ENCODE data around the gene FTH1. TPM values are rescaled to one million over a fixed set of nuclear protein-coding genes. Genes with fewer than 3 reads are reported as not detected.

FTH1 gene
- total RNA-seq, 1 donor from 2014 or later: 2,305 TPM

GRCh38 chr11:61923166-61924063, 44.0 kb downstream of the FTH1 start:
- ATAC-seq: peak; percentile 84
- intact Hi-C loops (cut with micrococcal nuclease): no loop called here
- peak; percentile 84 for DNase-seq

GRCh38 chr11:61922539-61922938, 44.9 kb downstream of the FTH1 start:
- DNase-seq (peak; percentile 87), ATAC-seq (peak; percentile 79)
- intact Hi-C loops (cut with micrococcal nuclease): no loop called here

GRCh38 chr11:61921446-61921845, 46.0 kb downstream of the FTH1 start:
- no peak for ATAC-seq
- no peak for DNase-seq
- intact Hi-C loops (cut with micrococcal nuclease): no loop called here

GRCh38 chr11:61919705-61920631, 47.5 kb downstream of the FTH1 start:
- intact Hi-C loops (cut with micrococcal nuclease): no loop called here
- ATAC-seq: no peak

GRCh38 chr11:61918938-61919704, 48.3 kb downstream of the FTH1 start:
- intact Hi-C loops (cut with micrococcal nuclease): no loop called here
- ATAC-seq (peak; percentile 24), DNase-seq (peak; percentile 70)

More at GRCh38 chr11:61919705-61920631, 47.5 kb downstream of the FTH1 start:
- peak; percentile 37 for DNase-seq

GRCh38 chr11:61918251-61918937, 49.0 kb downstream of the FTH1 start:
- intact Hi-C loops (cut with micrococcal nuclease): no loop called here
- ATAC-seq (no peak), DNase-seq (no peak)

- ATAC-seq: peak; percentile 84
- intact Hi-C loops (cut with micrococcal nuclease): no loop called here
- peak; percentile 89 for DNase-seq
These were observed 49.9 kb downstream of the FTH1 start, which contains the start of gene RAB3IL1 for GRCh38 chr11:61917334-61918109. RAB3IL1 (minus strand) TSS chr11:61917566; CDS start chr11:61917367, 199 bp downstream.

- intact Hi-C loops (cut with micrococcal nuclease): no loop called here
- ATAC-seq (no peak), DNase-seq (peak; percentile 39)
These were observed 50.6 kb downstream of the FTH1 start for GRCh38 chr11:61916737-61917333.

- DNase-seq: peak; percentile 14
- no peak for ATAC-seq
- intact Hi-C loops (cut with micrococcal nuclease): no loop called here
These were observed 52.8 kb downstream of the FTH1 start for GRCh38 chr11:61914471-61915171.

Other genes starting within 250 kb of the FTH1 start
- 2.1 TPM for gene MYRF, start 215.0 kb downstream of the FTH1 start, total RNA-seq
- gene TMEM258, start 175.0 kb downstream of the FTH1 start, total RNA-seq: 130 TPM
- gene FEN1, start 174.7 kb downstream of the FTH1 start, total RNA-seq: 6.4 TPM
- gene FADS1, start 150.6 kb downstream of the FTH1 start, total RNA-seq: 26.3 TPM
- gene FADS2, start 139.3 kb downstream of the FTH1 start, total RNA-seq: 24.7 TPM
- 69.7 TPM for gene FADS3, start 76.1 kb downstream of the FTH1 start, total RNA-seq
- gene RAB3IL1, start 50.1 kb downstream of the FTH1 start, total RNA-seq: 11.1 TPM
- gene BEST1, start 17.3 kb downstream of the FTH1 start, total RNA-seq: 1.1 TPM
- gene INCENP, start 156.4 kb upstream of the FTH1 start, total RNA-seq: 11.6 TPM
- gene SCGB1D1, start 222.6 kb upstream of the FTH1 start, total RNA-seq: not detected
- gene SCGB2A1, start 241.0 kb upstream of the FTH1 start, total RNA-seq: not detected

Data from left ventricle myocardium superior (tissue), 1 donor.